Fibroblast of peridontal ligament (primary cell): ENCODE measurements around the gene ST6GALNAC3.

Experiments
- DNase-seq: peaks from one replicate; pipeline ENCODE4 v3.0.0-alpha.2; 2010; ENCODE audit errors: extremely low read depth

Gene ST6GALNAC3

GRCh38 chr1:76247261-76247852 is 172.8 kb downstream of the ST6GALNAC3 start:
- no peak for DNase-seq

GRCh38 chr1:76250271-76250670 is 175.7 kb downstream of the ST6GALNAC3 start:
- no peak for DNase-seq

- no peak for DNase-seq
These were observed 177.9 kb downstream of the ST6GALNAC3 start for GRCh38 chr1:76252431-76252830.

- peak; percentile 22 for DNase-seq
These were observed 179.8 kb downstream of the ST6GALNAC3 start for GRCh38 chr1:76254104-76255030.

- DNase-seq = no peak
These were observed 182.0 kb downstream of the ST6GALNAC3 start for GRCh38 chr1:76256289-76257223.

- no peak for DNase-seq
These were observed 183.3 kb downstream of the ST6GALNAC3 start for GRCh38 chr1:76257823-76258222.

GRCh38 chr1:76259270-76259669 is 184.7 kb downstream of the ST6GALNAC3 start:
- no peak for DNase-seq

GRCh38 chr1:76260279-76260678 is 185.7 kb downstream of the ST6GALNAC3 start:
- DNase-seq = no peak

- no peak for DNase-seq
These were observed 188.1 kb downstream of the ST6GALNAC3 start for GRCh38 chr1:76262601-76263000.

- no peak for DNase-seq
These were observed 190.1 kb downstream of the ST6GALNAC3 start for GRCh38 chr1:76264642-76265041.

- DNase-seq = no peak
These were observed 192.2 kb downstream of the ST6GALNAC3 start for GRCh38 chr1:76266762-76267161.

GRCh38 chr1:76267631-76268030 is 193.1 kb downstream of the ST6GALNAC3 start:
- DNase-seq = no peak

GRCh38 chr1:76268341-76268740 is 193.8 kb downstream of the ST6GALNAC3 start:
- DNase-seq = peak; percentile 30

GRCh38 chr1:76269155-76269554 is 194.6 kb downstream of the ST6GALNAC3 start:
- peak; percentile 83 for DNase-seq

- DNase-seq = no peak
These were observed 199.8 kb downstream of the ST6GALNAC3 start for GRCh38 chr1:76274302-76274701.

- DNase-seq = no peak
These were observed 200.2 kb downstream of the ST6GALNAC3 start for GRCh38 chr1:76274718-76275117.

GRCh38 chr1:76278711-76279100 is 204.2 kb downstream of the ST6GALNAC3 start:
- DNase-seq = no peak

- no peak for DNase-seq
These were observed 204.7 kb downstream of the ST6GALNAC3 start for GRCh38 chr1:76279101-76279748.

GRCh38 chr1:76281306-76281705 is 206.8 kb downstream of the ST6GALNAC3 start:
- DNase-seq = no peak

GRCh38 chr1:76284842-76285241 is 210.3 kb downstream of the ST6GALNAC3 start:
- DNase-seq = no peak

GRCh38 chr1:76285578-76286135 is 211.1 kb downstream of the ST6GALNAC3 start:
- DNase-seq = no peak
